Measurements from ENCODE around the gene PRKN.
A peak's percentile ranks its signal among the peaks of the same experiment; 100 is the strongest.

The PRKN gene

DNA sequence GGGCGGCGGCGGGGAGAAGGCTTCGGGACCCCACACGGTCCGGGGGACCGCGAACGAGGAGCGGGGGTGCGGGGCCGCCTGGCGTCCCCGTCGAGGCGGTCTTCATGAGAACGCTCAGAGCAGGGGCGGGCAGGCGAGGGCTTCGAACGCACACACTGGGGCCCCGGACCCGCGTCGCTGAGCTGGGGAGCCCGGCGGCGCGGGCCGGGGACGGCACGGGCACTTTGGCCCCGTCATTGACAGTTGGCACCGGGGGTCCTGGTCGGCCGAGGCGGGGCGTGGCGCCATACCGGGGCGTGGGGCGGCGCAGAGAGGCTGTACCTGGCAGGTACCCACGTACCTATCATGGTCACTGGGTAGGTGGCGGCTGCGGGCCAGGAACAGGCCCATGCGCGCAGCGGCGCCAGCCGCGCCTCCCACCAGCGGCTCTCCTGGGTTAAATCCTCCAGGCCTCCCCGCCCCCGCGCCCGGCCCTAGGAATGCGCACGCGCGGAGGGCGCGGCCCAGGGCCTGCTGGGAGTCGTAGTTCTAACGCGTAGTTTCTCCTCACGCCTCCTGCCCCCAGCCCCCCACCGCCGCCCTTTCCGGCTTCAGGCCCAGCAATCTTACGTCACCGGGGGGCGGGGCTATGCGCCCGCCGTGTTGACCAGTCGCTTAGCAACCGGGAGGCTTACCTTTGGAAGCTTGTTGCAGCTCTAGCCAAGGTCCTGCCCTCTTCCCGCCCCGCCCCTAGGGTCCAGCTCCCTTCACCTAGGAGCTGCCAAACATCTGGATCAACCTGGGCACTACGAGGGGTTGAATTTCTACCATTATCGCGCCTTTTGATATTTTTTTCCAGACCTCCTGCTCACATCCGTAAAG is at the start of gene PRKN, which contains the start of gene PACRG:
Gene PRKN (minus strand): TSS at position 445 of the 861 bp plus-strand sequence.
Gene PACRG (plus strand): TSS at position 653 of the 861 bp plus-strand sequence.
- peak; percentile 95 for DNase-seq (ENCODE audit: low read depth)

DNA sequence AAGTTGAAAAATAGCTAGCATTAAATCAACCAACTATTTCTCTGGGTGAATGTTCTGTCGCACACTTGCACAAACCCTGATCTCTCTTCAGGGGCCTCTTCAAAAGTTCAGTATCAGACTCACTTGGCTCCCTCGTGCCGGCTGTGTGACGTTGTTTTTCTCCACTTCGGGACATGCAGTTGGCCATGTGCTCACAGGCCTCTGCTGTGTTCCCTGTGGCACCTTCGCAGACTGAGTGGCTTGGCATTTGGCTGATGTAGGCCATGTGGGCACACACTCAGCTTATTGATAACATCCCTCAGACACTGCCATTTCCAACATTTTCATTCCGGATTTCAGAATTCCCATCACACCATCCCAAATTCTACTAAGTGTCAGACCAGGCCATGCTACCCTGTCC is 49.5 kb upstream of the PRKN start:
- DNase-seq (ENCODE audit: low read depth), result no peak

GRCh38 chr6:162773996-162774395 is 46.4 kb upstream of the PRKN start:
- no peak for DNase-seq (ENCODE audit: low read depth)

DNA sequence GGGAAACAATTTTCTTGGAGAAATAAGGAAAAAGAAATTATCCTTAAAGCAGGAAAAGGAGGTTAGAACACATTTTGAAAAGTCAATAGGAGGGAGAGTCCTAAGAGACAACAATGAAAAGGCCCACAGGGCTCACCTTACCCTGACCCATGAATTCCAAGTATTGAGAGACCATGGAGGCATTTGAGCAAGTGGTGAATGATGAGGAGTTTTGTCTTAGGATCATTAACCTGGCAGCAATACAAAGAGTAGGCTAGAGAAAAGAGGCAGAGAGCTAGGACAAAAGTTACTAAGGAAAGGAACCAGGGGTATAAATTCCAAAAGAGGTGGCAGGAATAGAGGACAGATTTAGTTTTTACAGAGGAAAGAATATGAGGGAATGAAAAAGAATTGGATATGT is 44.9 kb upstream of the PRKN start:
- DNase-seq (ENCODE audit: low read depth), result no peak

DNA sequence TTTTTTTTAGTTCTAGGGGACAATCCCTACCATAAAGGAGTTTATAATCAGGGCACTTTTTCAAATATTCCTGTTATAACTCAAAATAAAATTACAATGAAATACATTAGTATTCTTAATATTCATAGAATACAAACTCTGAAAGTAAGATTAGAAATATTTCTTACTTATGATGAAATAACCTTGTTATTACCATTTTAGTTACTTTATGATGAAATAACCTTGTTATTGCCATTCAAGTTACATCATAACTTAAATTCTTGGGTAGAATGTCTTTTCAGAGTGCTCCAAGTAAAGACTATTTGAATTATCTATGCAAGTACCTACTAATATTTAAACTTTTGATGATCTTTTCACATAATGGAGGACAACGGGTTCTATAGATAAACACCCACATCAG is 43.4 kb upstream of the PRKN start:
- no peak for DNase-seq (ENCODE audit: low read depth)

- DNase-seq (ENCODE audit: low read depth), result no peak
Observed at GRCh38 chr6:162770136-162770535, 42.6 kb upstream of the PRKN start.

DNA sequence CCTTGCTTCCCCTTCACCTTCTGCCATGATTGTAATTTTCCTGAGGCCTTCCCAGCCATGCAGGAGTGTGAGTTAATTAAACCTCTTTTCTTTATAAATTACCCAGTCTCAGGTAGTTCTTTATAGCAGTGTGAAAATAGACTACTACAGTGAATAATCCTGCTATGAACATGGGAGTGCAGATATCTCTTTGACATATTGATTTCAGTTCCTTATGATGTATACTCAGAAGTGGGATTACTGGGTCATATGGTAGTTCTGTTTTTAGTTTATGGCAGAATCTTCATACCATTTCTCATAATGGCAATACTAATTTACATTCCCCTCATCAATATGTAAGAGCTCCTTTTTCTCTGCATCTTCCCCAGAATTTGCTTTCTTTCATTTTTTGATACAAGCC is 26.2 kb upstream of the PRKN start:
- DNase-seq (ENCODE audit: low read depth), result no peak

- DNase-seq (ENCODE audit: low read depth), result no peak
Observed at GRCh38 chr6:162751211-162751859, 23.8 kb upstream of the PRKN start.

GRCh38 chr6:162750776-162751175 is 23.2 kb upstream of the PRKN start:
- DNase-seq (ENCODE audit: low read depth), result no peak

DNA sequence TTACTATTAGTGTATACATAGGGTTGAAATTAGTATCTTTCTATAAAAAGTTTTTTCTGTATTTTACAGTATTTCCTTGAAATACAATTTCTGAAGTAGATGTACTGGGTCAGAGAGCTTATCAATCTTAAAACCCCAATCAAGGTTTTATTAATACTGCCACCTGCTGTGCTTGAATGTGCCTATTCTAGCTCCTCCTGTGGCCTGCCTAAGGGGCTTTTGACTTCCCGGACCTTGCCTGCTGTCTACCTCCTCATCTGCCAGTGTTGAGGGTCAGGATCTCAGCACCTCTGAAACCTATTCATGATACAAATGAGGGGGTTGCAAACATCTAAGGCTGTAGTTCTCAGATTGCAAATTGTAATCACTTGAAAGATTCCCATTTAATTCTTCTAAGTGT is 9.4 kb upstream of the PRKN start:
- no peak for DNase-seq (ENCODE audit: low read depth)

DNA sequence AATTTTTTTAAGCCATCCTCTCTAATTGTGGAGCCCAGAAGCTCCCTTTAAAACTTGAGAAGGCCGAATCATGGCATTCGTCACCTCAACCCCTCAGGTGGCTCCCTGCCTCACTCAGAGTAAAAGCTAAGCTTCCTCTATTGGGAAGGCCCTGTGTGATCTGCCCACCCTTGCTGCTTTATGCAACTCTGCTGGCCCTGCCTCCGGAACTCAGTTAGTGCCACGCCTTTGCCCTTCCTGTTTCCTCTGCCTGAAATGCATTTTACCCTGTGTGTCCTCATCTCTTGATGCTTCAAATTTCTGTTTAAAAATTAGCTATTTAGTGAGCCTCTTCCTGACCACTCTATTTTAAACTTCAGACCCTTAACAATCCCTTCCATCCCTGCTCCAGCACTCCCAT is 5.9 kb upstream of the PRKN start:
- no peak for DNase-seq (ENCODE audit: low read depth)

GRCh38 chr6:162730502-162730901 is 2.9 kb upstream of the PRKN start:
- DNase-seq (ENCODE audit: low read depth), result no peak

DNA sequence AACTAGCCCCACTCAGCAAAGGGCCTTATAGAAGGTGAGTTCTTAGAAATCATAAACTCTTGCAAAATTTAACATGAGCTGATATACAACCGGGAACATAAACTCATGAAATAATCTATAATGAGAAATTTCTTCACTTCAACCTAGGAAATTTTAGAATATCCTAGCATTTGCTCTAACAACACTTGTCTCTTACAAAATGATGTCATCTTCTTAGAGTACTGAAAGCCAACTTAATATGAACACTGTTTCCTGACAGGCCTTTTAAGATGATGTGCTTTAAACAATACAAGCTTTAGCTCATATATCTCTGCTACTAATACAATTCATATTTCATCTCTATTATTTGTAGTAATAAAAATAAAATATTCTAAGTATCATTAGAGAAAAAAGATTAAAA is 1.1 kb upstream of the PRKN start:
- DNase-seq (ENCODE audit: low read depth), result no peak

GRCh38 chr6:162728197-162728596 is 631 bp upstream of the PRKN start:
- no peak for DNase-seq (ENCODE audit: low read depth)

- DNase-seq (ENCODE audit: low read depth), result no peak
Observed at GRCh38 chr6:162726947-162727321, 632 bp downstream of the PRKN start.

DNA sequence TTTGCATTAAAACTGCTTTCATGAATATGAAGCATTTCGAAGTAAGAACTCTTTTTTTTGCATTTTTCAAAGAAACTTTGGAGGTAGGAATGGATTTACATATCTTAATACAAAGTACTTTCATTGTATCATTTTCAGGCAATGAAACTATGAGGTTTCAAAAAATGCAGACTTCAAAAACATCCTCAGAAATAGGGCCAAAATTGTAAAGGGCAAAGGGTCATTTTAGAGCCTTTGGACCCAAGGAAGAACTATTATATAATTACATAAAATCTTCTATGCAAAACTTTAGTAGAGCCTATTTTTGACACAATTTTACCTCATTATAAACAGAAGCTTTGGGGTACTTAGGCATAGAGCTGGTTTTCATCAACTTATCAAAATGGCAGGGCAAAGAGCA is 4.9 kb downstream of the PRKN start:
- no peak for DNase-seq (ENCODE audit: low read depth)

- no peak for DNase-seq (ENCODE audit: low read depth)
Observed at GRCh38 chr6:162722226-162722625, 5.3 kb downstream of the PRKN start.

- DNase-seq (ENCODE audit: low read depth), result no peak
Observed at GRCh38 chr6:162721404-162721687, 6.2 kb downstream of the PRKN start.

GRCh38 chr6:162719528-162719927 is 8.0 kb downstream of the PRKN start:
- no peak for DNase-seq (ENCODE audit: low read depth)

DNA sequence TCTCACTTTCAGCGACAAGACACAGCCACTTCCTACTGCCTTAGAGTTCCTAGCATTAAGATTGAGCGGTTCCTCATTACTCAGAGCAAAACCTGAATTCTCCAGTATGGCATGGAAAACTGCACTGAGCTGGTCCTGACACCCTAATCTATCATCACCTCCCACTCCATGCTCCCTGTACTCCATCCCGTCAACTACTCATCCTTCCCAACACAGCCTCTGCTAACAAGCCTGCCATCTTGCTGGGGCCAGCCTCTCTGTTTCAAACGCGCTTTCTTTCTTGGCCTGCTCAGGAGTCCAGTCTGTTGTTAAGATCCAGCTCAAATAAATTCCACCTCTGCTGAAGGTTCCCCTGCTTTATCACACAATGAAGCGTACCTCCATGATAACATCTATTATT is 12.0 kb downstream of the PRKN start:
- DNase-seq (ENCODE audit: low read depth), result no peak

DNA sequence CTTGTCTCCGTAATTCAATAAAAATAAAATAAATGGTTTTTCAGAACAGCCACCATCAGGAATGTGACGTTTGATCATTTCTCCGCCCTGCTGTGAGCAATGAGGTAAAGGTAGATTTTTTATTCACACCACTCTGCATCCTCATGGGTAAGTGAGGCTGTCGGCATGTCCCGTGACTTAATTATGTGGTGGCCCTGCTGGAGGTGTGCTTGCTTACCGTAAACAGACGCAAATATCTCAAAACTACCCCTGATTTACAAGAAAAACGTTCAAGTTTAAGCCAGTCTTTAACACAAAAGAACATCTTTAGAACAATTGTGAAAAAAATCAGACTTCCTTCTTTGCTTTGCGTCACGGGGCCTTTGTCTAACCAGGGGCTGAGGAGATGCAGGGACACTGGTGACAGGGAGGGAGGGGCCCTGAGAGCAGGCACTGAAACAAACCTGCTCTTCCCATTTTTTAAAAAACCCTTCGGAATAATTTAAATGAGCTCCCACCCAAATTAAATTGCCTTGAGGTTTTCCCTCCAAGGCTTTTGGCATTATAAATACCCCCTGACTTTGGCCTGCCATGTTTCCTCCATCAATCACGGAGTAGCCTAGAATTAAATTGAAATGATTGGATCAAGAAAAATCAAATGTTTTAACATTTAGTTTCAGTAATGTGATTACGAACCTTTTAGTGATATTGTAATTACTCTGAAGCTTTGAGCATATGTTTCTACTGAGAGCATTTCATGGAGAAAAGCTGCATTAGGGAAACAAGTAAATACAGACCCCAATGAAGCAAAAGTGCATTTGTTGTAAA is 13.4 kb downstream of the PRKN start:
- DNase-seq (ENCODE audit: low read depth), result no peak

- no peak for DNase-seq (ENCODE audit: low read depth)
Observed at GRCh38 chr6:162712694-162713093, 14.9 kb downstream of the PRKN start.

DNA sequence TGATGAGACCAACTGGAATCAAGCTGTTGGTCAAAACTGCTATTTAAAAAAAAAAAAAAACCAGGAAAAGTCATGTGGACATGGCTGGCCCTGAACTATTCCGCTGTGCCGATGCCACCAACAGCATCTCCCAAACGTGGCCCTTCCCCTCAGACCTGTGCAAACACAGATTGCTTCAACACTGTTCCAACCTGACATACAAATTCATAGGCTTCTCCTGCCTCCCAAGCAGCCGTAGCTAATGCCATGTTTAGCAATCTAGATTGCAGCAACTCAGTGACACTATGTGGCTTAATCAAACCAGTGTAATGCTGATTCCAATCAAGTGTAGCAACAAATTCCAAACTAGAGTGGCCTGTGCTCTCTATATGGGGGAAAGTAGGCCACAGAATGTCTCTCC is 16.2 kb downstream of the PRKN start:
- DNase-seq (ENCODE audit: low read depth), result no peak
